ENCODE data around the gene STX3. TPM values are rescaled to one million over a fixed set of nuclear protein-coding genes. Genes with fewer than 3 reads are reported as not detected.

STX3 gene
- total RNA-seq, 4 donors from 2014 or later: 36.5 to 46.4 (median 41.6) TPM

GRCh38 chr11:59760771-59761170 lies 5.6 kb downstream of the STX3 start:
- Histone ChIP-seq H3K27me3 (no peaks in the 10 kb centered on the region), H3K4me3 (replicated peaks in 1 of 3) (no peak overlapping the region), H3K9me3 (no peaks in the 10 kb centered on the region), H3K4me1 (peaks cover 14 to 21% of the 10 kb centered on the region in 2 donors), H3K27ac (no peak overlapping the region), H3K36me3 (no peaks in the 10 kb centered on the region)
- TF ChIP-seq, protein P1, sequence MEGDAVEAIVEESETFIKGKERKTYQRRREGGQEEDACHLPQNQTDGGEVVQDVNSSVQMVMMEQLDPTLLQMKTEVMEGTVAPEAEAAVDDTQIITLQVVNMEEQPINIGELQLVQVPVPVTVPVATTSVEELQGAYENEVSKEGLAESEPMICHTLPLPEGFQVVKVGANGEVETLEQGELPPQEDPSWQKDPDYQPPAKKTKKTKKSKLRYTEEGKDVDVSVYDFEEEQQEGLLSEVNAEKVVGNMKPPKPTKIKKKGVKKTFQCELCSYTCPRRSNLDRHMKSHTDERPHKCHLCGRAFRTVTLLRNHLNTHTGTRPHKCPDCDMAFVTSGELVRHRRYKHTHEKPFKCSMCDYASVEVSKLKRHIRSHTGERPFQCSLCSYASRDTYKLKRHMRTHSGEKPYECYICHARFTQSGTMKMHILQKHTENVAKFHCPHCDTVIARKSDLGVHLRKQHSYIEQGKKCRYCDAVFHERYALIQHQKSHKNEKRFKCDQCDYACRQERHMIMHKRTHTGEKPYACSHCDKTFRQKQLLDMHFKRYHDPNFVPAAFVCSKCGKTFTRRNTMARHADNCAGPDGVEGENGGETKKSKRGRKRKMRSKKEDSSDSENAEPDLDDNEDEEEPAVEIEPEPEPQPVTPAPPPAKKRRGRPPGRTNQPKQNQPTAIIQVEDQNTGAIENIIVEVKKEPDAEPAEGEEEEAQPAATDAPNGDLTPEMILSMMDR (IDR thresholded peaks at IDR 0.05): no peak
- TF ChIP-seq POLR2A (IDR thresholded peaks at IDR 0.05): no peak
- intact Hi-C loops (cut with DNase I): no loop called here
- 89 to 96% methylated on average over 4 of the region's 4 CpGs for WGBS, 2 donors
- no peak for DNase-seq

DNA sequence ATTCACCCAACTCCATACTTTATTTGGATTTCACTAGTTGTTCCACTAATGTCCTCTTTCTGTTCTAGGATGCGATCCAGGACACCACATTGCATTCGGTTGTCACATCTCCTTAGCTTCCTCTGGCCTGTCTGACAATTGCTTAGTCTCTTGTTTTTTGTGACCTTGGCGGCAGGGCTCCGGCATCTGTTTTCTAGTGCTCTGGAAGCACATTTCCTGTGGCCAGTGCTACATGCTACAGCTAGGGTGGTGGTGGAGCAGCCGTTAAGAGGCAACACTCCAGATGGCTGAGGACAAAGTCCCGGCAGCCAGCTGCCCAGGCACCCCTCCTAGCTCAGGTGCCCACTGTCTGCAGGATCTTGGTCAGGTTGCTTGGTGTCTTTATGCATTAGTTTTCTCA lies 6.8 kb downstream of the STX3 start:
- no peak for DNase-seq
- TF ChIP-seq, protein P1 (IDR thresholded peaks at IDR 0.05): no peak
- TF ChIP-seq POLR2A (IDR thresholded peaks at IDR 0.05): no peak
- intact Hi-C loops (cut with DNase I): no loop called here
- Histone ChIP-seq H3K9me3 (no peaks in the 10 kb centered on the region), H3K27me3 (no peaks in the 10 kb centered on the region), H3K27ac (no peak overlapping the region), H3K4me3 (replicated peaks in 1 of 3) (no peak overlapping the region), H3K4me1 (peaks cover 2 to 9% of the 10 kb centered on the region in 2 donors), H3K36me3 (no peaks in the 10 kb centered on the region)
- WGBS, 2 donors: 80% methylated on average over 6 of the region's 6 CpGs

DNA sequence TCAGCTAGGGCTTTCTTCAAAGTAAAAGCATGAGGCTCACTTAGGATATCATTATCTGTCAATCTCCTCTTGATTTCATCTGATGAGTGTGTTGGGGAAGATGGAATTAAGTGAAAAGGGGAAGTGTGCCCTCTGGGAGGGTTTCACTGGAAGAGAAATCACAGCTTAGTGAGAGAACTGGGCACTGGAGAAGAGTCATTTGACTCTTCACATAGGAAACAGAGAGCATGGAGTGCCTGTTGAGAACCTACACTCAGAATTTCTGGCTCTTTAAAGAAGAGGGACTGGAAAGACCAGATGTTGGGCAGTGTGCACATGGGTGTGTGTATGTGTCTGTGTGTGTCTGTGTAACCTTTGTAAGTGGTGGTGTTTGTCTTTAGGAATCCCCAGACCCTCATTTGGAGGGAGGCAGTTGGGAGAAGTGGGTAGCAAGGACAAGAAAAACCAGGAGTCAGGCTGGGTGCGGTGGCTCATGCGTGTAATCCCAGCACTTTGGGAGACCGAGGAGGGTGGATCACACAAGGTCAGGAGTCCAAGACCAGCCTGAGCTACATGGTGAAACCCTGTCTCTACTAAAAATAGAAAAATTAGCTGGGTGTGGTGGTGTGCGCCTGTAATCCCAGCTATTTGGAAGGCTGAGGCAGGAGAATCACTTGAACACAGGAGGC lies 10.0 kb downstream of the STX3 start:
- H3K9me3 ChIP-seq: no peaks in the 10 kb centered on the region
- 79 to 82% methylated on average over 4 of the region's 4 CpGs for WGBS, 2 donors
- DNase-seq: no peak
- H3K27ac ChIP-seq: no peak overlapping the region
- no peaks in the 10 kb centered on the region for H3K36me3 ChIP-seq
- TF ChIP-seq POLR2A (IDR thresholded peaks at IDR 0.05): no peak
- TF ChIP-seq, protein P1 (IDR thresholded peaks at IDR 0.05): no peak
- intact Hi-C loops (cut with DNase I): no loop called here
- no peaks in the 10 kb centered on the region for H3K27me3 ChIP-seq
- no peak overlapping the region for H3K4me3 ChIP-seq (replicated peaks in 1 of 3)
- peaks cover 0 to 11% of the 10 kb centered on the region in 2 donors for H3K4me1 ChIP-seq

- TF ChIP-seq, protein P1 (IDR thresholded peaks at IDR 0.05): no peak
- TF ChIP-seq POLR2A (IDR thresholded peaks at IDR 0.05): no peak
- Histone ChIP-seq H3K27ac (no peak overlapping the region), H3K4me1 (peaks cover 4 to 20% of the 10 kb centered on the region in 2 donors), H3K9me3 (no peaks in the 10 kb centered on the region), H3K4me3 (replicated peaks in 1 of 3) (no peak overlapping the region), H3K36me3 (no peaks in the 10 kb centered on the region), H3K27me3 (no peaks in the 10 kb centered on the region)
- 80 to 90% methylated on average over 6 of the region's 6 CpGs for WGBS, 2 donors
- intact Hi-C loops (cut with DNase I): no loop called here
- DNase-seq: no peak
Measured at GRCh38 chr11:59766542-59767224, 11.5 kb downstream of the STX3 start.

DNA sequence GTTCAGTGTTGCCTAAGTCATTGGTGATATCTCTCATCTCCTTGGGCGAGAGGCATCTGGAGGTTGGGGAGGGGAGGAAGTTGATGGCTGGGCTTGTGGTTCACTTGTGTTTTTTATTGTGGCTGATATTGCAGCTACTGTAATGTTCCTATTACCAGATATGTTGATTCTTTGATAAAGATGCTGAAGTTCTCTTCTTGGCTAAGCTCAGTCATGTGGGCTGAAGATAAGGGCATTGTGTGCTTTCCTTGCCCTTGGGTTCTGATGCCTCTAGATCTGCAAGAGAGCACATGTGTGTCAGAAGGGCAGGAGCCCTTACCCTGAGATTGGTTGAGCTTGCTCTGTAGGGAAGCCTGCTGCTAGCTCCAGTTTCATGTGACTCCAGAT lies 12.0 kb downstream of the STX3 start:
- Histone ChIP-seq H3K27me3 (no peaks in the 10 kb centered on the region), H3K4me1 (peaks cover 4 to 20% of the 10 kb centered on the region in 2 donors), H3K4me3 (replicated peaks in 1 of 3) (no peak overlapping the region), H3K9me3 (no peaks in the 10 kb centered on the region), H3K36me3 (no peaks in the 10 kb centered on the region), H3K27ac (no peak overlapping the region)
- no peak for DNase-seq
- WGBS, 2 donors: 79 to 82% methylated on average over 1 of the region's 1 CpG
- no peak for TF ChIP-seq POLR2A (IDR thresholded peaks at IDR 0.05)
- TF ChIP-seq, protein P1 (IDR thresholded peaks at IDR 0.05): no peak
- intact Hi-C loops (cut with DNase I): no loop called here
